Left lung (tissue), 10 donors: ENCODE measurements around the gene ARHGAP15. TPM values are rescaled to one million over a fixed set of nuclear protein-coding genes. Genes with fewer than 3 reads are reported as not detected.
A peak's percentile ranks its signal among the peaks of the same experiment; 100 is the strongest.

Source experiments
- ATAC-seq: fragments of 200-7000 bp; cut with Tn5 transposase; one replicate; pipeline ENCODE4 v1.9.1; 2020; ENCODE audit warnings: moderate library complexity
- DNase-seq, 4 donors: peaks; one replicate each; pipeline ENCODE4 v3.0.0-alpha.2; 2013 to 2020
- H3K27ac ChIP-seq, 2 donors: fragments of 200-600 bp; sonication (generic) in 1 of 2; one replicate each; pipeline versions ENCODE4 v1.5.0 to v1.8.0; 2020 to 2021
- H3K27me3 ChIP-seq, 2 donors: fragments of 200-600 bp; sonication (generic) in 1 of 2; one replicate each; pipeline versions ENCODE4 v1.5.0 to v1.8.0; 2020 to 2021
- H3K36me3 ChIP-seq, 2 donors: fragments of 200-600 bp; sonication (generic) in 1 of 2; one replicate each; pipeline versions ENCODE4 v1.5.0 to v1.8.0; 2020 to 2021
- H3K4me1 ChIP-seq, 2 donors: fragments of 200-600 bp; one replicate each; pipeline ENCODE4 v1.8.0; 2021
- H3K4me3 ChIP-seq, 2 donors: fragments of 200-600 bp; sonication (generic) in 1 of 2; one replicate each; pipeline versions ENCODE4 v1.5.0 to v1.8.0; 2020 to 2021; ENCODE audit warnings: mild to moderate bottlenecking in 1 of 2
- H3K9me3 ChIP-seq, 2 donors: fragments of 200-600 bp; sonication (generic) in 1 of 2; one replicate each; pipeline versions ENCODE4 v1.5.0 to v1.8.0; 2020 to 2021
- CTCF ChIP-seq, 2 donors: fragments of 200-600 bp; sonication (generic) in 1 of 2; IDR thresholded peaks; one replicate each; pipeline versions ENCODE4 v1.5.0 to v1.8.0; 2021; ENCODE audit warnings: antibody characterized with exemption in 2 of 2
- intact Hi-C, 2 donors: fragments of 100-400 bp; cut with DNase I; formaldehyde crosslinking; loops; one replicate each; pipeline versions ENCODE4 v1.11.2 to v1.14.2; 2022
- polyA plus RNA-seq, 6 donors: library from polyadenylated mRNA; unstranded; fragments of 120-200 nt; gene quantifications; one replicate each; pipeline ENCODE4 v1.2.1, GENCODE V29; 2013; ENCODE audit not compliant: insufficient read length in 6 of 6
- total RNA-seq, 2 donors: library from RNA; stranded (reverse); fragmentation: NEBNext Ultra II Directional; extraction: Animal tissue kit (Norgen Biotek cat#: 25700); gene quantifications; one replicate each; pipeline ENCODE4 v1.2.1, GENCODE V29; 2021
- donor health status: DM: no; HTN: yes; CAD: no.
- donor health status: DM: no; HTN: no; CAD: no.

ARHGAP15 gene
- total and polyA plus RNA-seq, 8 donors: 16.8 to 48.3 (median 30.2) TPM

DNA sequence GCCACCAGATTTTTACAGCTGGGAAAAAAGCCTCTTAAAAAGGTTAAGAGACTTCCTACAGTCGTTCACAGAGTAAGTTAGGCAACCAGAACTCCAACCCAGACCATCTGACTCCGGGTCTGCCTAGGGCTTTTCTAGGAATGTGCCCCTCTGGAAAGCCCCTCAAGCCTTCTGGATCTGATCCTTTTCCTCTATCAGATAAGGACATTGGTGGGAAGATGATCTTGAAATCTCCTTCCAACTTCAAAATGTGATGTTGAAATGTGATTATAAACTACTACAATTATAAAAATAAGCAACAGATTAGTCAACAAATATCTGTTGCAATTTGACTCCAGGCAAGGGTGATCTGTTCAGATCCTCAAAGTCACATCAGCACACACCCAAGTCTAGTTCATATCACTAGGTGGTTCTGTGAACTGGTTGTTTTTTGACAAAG is 270.4 kb downstream of the ARHGAP15 start:
- Histone ChIP-seq H3K36me3 (no peaks in the 10 kb centered on the region), H3K9me3 (no peaks in the 10 kb centered on the region), H3K4me1 (peaks cover 3 to 6% of the 10 kb centered on the region in 2 donors), H3K4me3 (no peak overlapping the region), H3K27ac (no peak overlapping the region), H3K27me3 (no peaks in the 10 kb centered on the region)
- no peak for TF ChIP-seq CTCF (IDR thresholded peaks at IDR 0.05)
- intact Hi-C loops: no loop called here
- DNase-seq: peak in 1 of 4 donors; percentile 23
- no peak for ATAC-seq

- no peaks in the 10 kb centered on the region for H3K9me3 ChIP-seq
- no peaks in the 10 kb centered on the region for H3K27me3 ChIP-seq
- DNase-seq: no peak
- no peak overlapping the region for H3K4me3 ChIP-seq
- no peak for ATAC-seq
- H3K36me3 ChIP-seq: no peaks in the 10 kb centered on the region
- H3K4me1 ChIP-seq: peaks cover 3 to 6% of the 10 kb centered on the region in 2 donors
- intact Hi-C loops: no loop called here
- no peak for TF ChIP-seq CTCF (IDR thresholded peaks at IDR 0.05)
- H3K27ac ChIP-seq: no peak overlapping the region
These were observed 272.6 kb downstream of the ARHGAP15 start for GRCh38 chr2:143401861-143402260.

DNA sequence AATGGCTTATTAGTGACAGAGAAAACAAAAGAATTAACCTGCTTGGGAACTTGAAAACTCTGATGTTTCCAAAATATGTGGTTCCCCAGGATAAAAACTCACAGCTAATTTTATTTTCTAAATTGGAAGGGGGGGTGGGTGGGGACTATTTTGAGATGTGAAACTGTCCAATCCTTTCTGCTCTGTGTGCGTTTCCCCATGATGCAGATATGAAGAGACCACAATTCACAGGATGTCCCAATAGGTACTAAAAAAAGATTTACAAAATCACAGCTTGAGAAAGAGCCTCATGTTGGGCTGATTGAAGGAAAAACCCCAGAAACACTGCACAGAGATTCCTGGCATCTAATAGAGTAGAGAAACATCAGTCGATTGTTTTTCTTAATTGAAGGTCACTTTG is 273.2 kb downstream of the ARHGAP15 start:
- TF ChIP-seq CTCF (IDR thresholded peaks at IDR 0.05): no peak
- Histone ChIP-seq H3K4me1 (peaks cover 3 to 6% of the 10 kb centered on the region in 2 donors), H3K4me3 (no peak overlapping the region), H3K9me3 (no peaks in the 10 kb centered on the region), H3K36me3 (no peaks in the 10 kb centered on the region), H3K27me3 (no peaks in the 10 kb centered on the region), H3K27ac (no peak overlapping the region)
- no peak for DNase-seq
- no peak for ATAC-seq
- intact Hi-C loops: no loop called here

DNA sequence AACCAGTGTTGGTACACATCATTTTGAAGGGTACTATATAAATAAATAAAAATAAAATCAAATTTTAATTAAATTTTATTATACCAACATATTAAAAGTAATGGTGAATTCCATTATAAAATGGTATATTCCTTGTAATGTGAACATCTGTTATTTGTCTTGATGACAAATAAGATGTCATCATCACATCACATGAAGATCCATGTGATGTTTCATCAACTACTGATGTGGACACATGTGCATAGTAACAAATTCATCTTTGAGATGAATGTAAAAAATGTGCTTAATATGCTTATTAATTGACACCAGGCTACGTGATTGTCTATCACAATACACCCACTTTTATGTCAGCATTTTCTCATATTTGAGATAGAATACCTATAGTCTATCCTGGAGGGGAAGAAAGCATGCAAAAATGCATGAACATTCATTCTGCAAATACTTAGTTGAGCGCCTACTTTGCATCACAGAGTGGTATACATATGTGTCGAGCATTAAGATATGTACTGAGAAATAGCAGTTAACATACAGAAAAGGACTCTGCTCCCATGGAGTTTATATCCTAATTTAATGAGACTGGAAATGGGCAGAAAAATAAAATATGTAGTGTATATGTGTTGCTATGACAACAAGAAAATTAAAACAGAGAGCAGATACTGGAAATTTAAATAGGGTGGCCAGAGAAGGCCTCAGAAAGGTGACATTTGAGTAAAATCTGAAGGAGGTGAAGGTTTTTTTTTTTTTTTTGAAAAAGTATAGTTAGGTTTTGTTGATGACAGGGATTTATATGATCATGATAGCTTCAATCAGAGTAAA is 281.1 kb downstream of the ARHGAP15 start:
- DNase-seq (no peak), ATAC-seq (no peak)
- TF ChIP-seq CTCF (IDR thresholded peaks at IDR 0.05): no peak
- H3K27me3 ChIP-seq: no peaks in the 10 kb centered on the region
- H3K4me3 ChIP-seq: no peak overlapping the region
- no peaks in the 10 kb centered on the region for H3K9me3 ChIP-seq
- intact Hi-C loops: no loop called here
- no peak overlapping the region for H3K27ac ChIP-seq
- no peaks in the 10 kb centered on the region for H3K36me3 ChIP-seq
- no peaks in the 10 kb centered on the region for H3K4me1 ChIP-seq

DNA sequence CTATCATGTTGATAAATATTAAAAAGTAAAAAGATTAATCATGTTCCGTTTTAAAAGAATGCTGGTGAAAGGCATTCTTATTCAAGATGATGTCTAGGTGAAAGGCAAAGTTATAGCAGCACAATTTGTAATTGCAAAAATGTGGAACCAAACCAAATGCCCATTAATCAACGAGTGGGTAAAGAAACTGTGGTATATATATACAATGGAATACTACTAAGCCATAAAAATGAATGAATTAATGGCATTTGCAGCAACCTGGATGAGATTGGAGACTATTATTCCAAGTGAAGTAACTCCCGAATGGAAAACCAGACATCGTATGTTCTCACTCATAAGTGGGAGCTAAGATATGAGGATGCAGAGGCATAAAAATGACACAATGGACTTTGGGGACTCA is 286.4 kb downstream of the ARHGAP15 start:
- H3K27ac ChIP-seq: no peak overlapping the region
- no peak overlapping the region for H3K4me3 ChIP-seq
- no peaks in the 10 kb centered on the region for H3K27me3 ChIP-seq
- intact Hi-C loops: no loop called here
- no peak for DNase-seq
- no peaks in the 10 kb centered on the region for H3K36me3 ChIP-seq
- no peaks in the 10 kb centered on the region for H3K9me3 ChIP-seq
- TF ChIP-seq CTCF (IDR thresholded peaks at IDR 0.05): no peak
- H3K4me1 ChIP-seq: no peaks in the 10 kb centered on the region
- no peak for ATAC-seq
